Measurements from ENCODE around the gene TXNDC2.

The TXNDC2 gene

GRCh38 chr18:9933865-9934264 lies 48.1 kb downstream of the TXNDC2 start:
- no peak for DNase-seq (ENCODE audit: low spot score)

GRCh38 chr18:9934274-9934673 lies 48.5 kb downstream of the TXNDC2 start:
- DNase-seq (ENCODE audit: low spot score) = no peak

All from NAMALWA (cell line).